SKM-1 (cell line): ENCODE results near the gene KLF2.
A peak's percentile ranks its signal among the peaks of the same experiment; 100 is the strongest.

Experiments used
- DNase-seq: peaks from one replicate; lab custom pipeline; 2025; ENCODE audit not compliant: unreplicated experiment; lab: John Stamatoyannopoulos, UW

KLF2 gene

GRCh38 chr19:16306728-16307402 lies 17.8 kb upstream of the KLF2 start:
- DNase-seq, result no peak

GRCh38 chr19:16308081-16308480 lies 16.5 kb upstream of the KLF2 start:
- DNase-seq, result no peak

- DNase-seq, result no peak
These were observed 15.0 kb upstream of the KLF2 start for GRCh38 chr19:16309643-16310042.

- DNase-seq, result peak; percentile 75
These were observed 8.7 kb upstream of the KLF2 start for GRCh38 chr19:16315825-16316505.

- DNase-seq, result no peak
These were observed 8.1 kb upstream of the KLF2 start for GRCh38 chr19:16316506-16316882.

- no peak for DNase-seq
These were observed 5.1 kb upstream of the KLF2 start for GRCh38 chr19:16319481-16319880.

GRCh38 chr19:16320987-16321386 lies 3.6 kb upstream of the KLF2 start:
- DNase-seq, result no peak

- DNase-seq, result no peak
These were observed 518 bp downstream of the KLF2 start for GRCh38 chr19:16325161-16325527.

- no peak for DNase-seq
These were observed 1.2 kb downstream of the KLF2 start for GRCh38 chr19:16325641-16326400.

- DNase-seq, result no peak
These were observed 2.0 kb downstream of the KLF2 start for GRCh38 chr19:16326401-16327168.

- no peak for DNase-seq
These were observed 2.5 kb downstream of the KLF2 start for GRCh38 chr19:16327169-16327475.

- DNase-seq, result no peak
These were observed 2.9 kb downstream of the KLF2 start for GRCh38 chr19:16327501-16327900.

- peak; percentile 93 for DNase-seq
These were observed 3.5 kb downstream of the KLF2 start for GRCh38 chr19:16327911-16328823.

GRCh38 chr19:16328824-16329482 lies 4.3 kb downstream of the KLF2 start:
- no peak for DNase-seq

- DNase-seq, result no peak
These were observed 5.8 kb downstream of the KLF2 start for GRCh38 chr19:16330368-16330801.

- DNase-seq, result no peak
These were observed 6.4 kb downstream of the KLF2 start for GRCh38 chr19:16330806-16331690.

GRCh38 chr19:16333001-16333586 lies 8.5 kb downstream of the KLF2 start:
- no peak for DNase-seq

- DNase-seq, result no peak
These were observed 9.8 kb downstream of the KLF2 start for GRCh38 chr19:16334411-16334810.

- DNase-seq, result no peak
These were observed 10.6 kb downstream of the KLF2 start for GRCh38 chr19:16335226-16335625.
